T-helper 2 cell treated with Interferon-gamma antibody and Interleukin-4, amounts not matched to agents 5 μg/mL and 100 μg/mL, for 36 hours (primary cell): ENCODE data around the gene ALX3.
A peak's percentile ranks its signal among the peaks of the same experiment; 100 is the strongest.

Experiments used
- DNase-seq: peaks from one replicate; pipeline ENCODE4 v3.0.0; 2021; ENCODE audit warnings: low spot score
- H3K27ac Mint-ChIP-seq: one replicate; pipeline ENCODE4 v1.8.0; 2021; ENCODE audit warnings: mild to moderate bottlenecking, mixed read lengths
- H3K27me3 Mint-ChIP-seq: one replicate; pipeline ENCODE4 v1.8.0; 2021; ENCODE audit warnings: low read depth, mixed read lengths
- H3K36me3 Mint-ChIP-seq: one replicate; pipeline ENCODE4 v1.8.0; 2021; ENCODE audit warnings: low read depth, mixed read lengths
- H3K4me1 Mint-ChIP-seq: one replicate; pipeline ENCODE4 v1.8.0; 2021; ENCODE audit warnings: low read depth, mixed read lengths
- H3K4me3 Mint-ChIP-seq: one replicate; pipeline ENCODE4 v1.8.0; 2022; ENCODE audit warnings: mild to moderate bottlenecking, moderate library complexity, mixed read lengths
- H3K9me3 Mint-ChIP-seq: one replicate; pipeline ENCODE4 v1.8.0; 2021; ENCODE audit warnings: mixed read lengths

Gene ALX3

DNA sequence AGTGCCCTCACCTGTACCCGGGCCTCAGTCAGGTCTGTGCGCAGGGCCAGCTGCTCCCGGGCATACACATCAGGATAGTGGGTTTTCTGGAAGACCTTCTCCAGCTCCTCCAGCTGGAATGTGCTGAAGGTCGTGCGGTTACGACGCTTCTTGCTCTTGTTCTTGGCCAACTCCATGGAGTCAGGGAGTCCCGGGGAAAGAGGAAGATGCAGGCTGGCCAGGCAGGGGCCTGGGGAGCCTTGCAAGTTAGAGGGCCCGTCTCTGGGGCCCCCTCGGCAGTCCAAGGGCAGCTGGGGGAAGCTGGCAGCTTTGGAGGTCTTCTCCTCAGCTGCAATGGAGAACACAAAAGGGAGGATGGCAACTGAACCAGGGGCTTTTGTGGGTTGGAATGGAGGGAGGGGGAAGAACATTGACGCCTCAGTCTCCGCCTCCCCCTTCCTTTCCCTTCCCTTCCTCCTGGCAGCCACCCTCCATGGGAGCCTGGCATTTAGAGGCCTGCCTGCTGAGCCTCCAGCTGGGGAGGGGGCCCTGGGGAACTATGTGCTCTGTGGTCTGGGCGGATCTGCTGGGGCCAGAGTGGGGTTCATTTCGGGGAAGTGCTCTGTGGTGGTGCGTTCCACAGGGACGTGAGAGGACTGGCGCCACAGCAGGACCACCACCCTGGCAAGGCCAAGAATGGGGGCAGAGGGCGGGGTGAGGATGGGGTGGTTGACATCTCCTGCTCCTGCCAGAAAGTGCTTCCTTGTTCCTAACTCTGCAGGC, 5.7 kb downstream of the ALX3 start:
- peaks cover 5% of the 10 kb centered on the region for H3K36me3 Mint-ChIP-seq
- no peak overlapping the region for H3K27ac Mint-ChIP-seq
- peaks cover 7% of the 10 kb centered on the region for H3K4me1 Mint-ChIP-seq
- H3K27me3 Mint-ChIP-seq, result peaks cover 36% of the 10 kb centered on the region
- no peaks in the 10 kb centered on the region for H3K9me3 Mint-ChIP-seq
- no peak for DNase-seq
- H3K4me3 Mint-ChIP-seq, result no peak overlapping the region

DNA sequence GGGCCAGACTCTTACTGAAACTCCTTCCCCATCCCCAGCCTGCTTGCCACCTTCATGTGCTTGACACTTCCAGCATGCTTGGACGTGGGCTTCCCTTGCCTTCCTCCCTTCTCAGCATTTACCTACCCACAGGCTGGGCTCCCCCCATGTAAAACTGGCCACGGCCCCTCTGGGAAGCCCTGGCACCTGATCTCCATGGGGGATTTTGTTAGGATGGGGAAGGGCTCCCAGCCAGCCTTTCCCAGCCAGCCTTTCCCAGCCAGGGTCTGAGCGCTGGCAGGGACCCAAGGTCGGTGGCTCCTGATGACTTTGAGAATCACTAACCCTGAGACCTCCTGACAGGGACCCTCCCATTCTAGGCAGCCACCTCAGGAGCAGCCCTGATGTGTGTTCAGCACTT, 6.7 kb downstream of the ALX3 start:
- Mint-ChIP-seq H3K9me3 (no peaks in the 10 kb centered on the region), H3K36me3 (peaks cover 5% of the 10 kb centered on the region), H3K27ac (no peak overlapping the region), H3K4me1 (peaks cover 7% of the 10 kb centered on the region), H3K4me3 (no peak overlapping the region), H3K27me3 (peaks cover 27% of the 10 kb centered on the region)
- DNase-seq, result no peak

DNA sequence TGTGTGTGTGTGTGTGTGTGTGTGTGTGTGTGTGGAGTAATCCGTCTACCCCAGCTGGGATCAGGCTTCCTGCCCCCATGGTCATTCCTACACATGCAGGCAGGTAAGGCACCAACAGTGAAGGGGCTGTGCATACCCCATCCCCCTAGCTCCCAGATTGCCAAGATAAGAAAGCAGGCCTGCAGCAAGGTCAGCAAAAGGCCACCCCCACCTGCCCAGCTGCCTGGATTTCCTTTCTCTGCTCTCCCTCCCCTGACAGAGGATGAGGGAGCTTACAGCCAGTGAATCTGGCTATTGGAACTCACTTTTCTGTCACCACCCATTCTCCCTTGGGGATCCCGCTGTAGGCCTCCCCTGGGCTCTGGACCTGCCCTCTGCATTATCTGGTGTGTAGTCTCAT, 7.9 kb downstream of the ALX3 start:
- H3K27ac Mint-ChIP-seq, result no peak overlapping the region
- DNase-seq, result no peak
- H3K27me3 Mint-ChIP-seq, result peaks cover 18% of the 10 kb centered on the region

DNA sequence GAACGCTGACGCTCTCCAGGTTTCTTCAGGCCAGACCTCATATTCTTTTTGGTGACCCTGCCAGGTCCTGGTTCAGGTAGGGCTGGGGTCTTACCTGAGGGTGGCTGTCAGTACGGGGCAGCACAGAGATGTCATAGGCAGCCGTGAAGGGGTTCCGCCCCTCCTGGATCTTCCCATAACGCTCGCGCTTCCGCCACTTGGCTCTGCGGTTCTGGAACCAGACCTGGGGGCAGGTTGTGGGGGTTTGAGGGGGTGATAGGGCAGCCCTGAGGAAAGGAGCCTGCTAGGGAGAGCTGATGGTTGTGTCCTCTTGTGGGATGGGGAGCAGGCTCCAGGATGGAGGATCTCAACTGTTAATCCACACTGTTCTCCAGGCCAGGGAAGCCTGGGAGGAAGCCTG, 9.1 kb downstream of the ALX3 start:
- no peak overlapping the region for H3K27ac Mint-ChIP-seq
- H3K4me1 Mint-ChIP-seq, result no peaks in the 10 kb centered on the region
- H3K9me3 Mint-ChIP-seq, result no peaks in the 10 kb centered on the region
- H3K27me3 Mint-ChIP-seq, result peaks cover 5% of the 10 kb centered on the region
- no peak overlapping the region for H3K4me3 Mint-ChIP-seq
- DNase-seq, result no peak
- H3K36me3 Mint-ChIP-seq, result peaks cover 8% of the 10 kb centered on the region

More for the DNA sequence above, 7.9 kb downstream of the ALX3 start:
- H3K9me3 Mint-ChIP-seq, result no peaks in the 10 kb centered on the region
- H3K36me3 Mint-ChIP-seq, result peaks cover 5% of the 10 kb centered on the region
- peaks cover 2% of the 10 kb centered on the region for H3K4me1 Mint-ChIP-seq
- no peak overlapping the region for H3K4me3 Mint-ChIP-seq

DNA sequence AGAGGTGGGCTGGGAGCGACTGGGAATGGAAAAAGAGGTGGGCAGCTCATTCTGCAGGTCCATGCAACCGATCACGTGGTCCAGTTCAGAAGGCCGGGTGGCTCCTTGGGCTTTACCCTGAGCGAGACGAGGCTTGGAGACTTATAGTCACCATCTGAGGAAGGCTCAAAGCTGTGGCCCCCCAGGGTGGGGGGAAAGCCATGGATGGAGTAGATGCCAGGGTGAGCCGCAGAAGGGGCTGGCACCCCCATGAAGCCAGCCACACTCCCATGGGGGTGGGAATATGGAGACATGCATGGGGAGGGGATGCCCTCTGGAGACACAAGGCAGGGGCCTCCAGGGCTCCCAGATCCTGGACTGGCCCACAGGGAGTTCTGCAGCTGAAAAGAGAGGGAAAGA, 9.8 kb downstream of the ALX3 start:
- no peak for DNase-seq
- H3K27ac Mint-ChIP-seq, result no peak overlapping the region

DNA sequence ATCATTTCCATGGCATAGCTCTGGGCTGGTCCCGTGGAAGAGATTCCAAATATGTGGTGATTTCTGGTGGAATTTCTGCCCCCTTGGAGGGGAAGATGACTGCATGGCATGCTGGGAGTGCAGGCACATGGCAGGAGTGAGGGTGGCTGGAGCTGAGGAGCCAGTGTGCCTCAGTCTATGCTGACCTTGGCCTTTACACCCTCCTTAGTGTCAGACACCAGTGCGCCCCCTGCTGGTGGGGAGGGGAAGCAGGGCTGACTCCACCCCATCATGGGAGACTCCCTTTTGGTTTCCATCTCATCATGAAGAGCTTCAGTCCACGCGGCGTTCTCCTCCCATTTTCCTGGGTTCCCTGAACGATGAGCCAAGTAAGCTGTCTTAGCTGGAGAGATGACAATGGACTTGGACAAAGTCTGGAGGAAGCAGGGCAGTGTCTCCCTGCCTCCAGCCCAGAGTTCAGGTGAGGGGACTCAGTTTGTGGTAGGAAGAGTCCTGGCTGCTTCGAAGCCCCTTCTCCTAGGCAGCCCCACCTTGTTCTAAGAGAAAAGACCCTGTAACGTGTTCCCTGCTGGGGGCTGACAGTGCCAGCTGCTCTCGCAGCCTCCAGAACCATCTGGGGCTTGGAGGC, 10.3 kb downstream of the ALX3 start:
- no peak overlapping the region for H3K4me3 Mint-ChIP-seq
- no peaks in the 10 kb centered on the region for H3K4me1 Mint-ChIP-seq
- DNase-seq, result peak; percentile 63
- H3K9me3 Mint-ChIP-seq, result no peaks in the 10 kb centered on the region
- no peaks in the 10 kb centered on the region for H3K27me3 Mint-ChIP-seq
- H3K36me3 Mint-ChIP-seq, result peaks cover 13% of the 10 kb centered on the region
- H3K27ac Mint-ChIP-seq, result no peak overlapping the region

More for the DNA sequence above, 9.8 kb downstream of the ALX3 start:
- no peaks in the 10 kb centered on the region for H3K9me3 Mint-ChIP-seq
- H3K36me3 Mint-ChIP-seq, result peaks cover 11% of the 10 kb centered on the region
- H3K27me3 Mint-ChIP-seq, result no peaks in the 10 kb centered on the region
- H3K4me1 Mint-ChIP-seq, result no peaks in the 10 kb centered on the region
- H3K4me3 Mint-ChIP-seq, result no peak overlapping the region

DNA sequence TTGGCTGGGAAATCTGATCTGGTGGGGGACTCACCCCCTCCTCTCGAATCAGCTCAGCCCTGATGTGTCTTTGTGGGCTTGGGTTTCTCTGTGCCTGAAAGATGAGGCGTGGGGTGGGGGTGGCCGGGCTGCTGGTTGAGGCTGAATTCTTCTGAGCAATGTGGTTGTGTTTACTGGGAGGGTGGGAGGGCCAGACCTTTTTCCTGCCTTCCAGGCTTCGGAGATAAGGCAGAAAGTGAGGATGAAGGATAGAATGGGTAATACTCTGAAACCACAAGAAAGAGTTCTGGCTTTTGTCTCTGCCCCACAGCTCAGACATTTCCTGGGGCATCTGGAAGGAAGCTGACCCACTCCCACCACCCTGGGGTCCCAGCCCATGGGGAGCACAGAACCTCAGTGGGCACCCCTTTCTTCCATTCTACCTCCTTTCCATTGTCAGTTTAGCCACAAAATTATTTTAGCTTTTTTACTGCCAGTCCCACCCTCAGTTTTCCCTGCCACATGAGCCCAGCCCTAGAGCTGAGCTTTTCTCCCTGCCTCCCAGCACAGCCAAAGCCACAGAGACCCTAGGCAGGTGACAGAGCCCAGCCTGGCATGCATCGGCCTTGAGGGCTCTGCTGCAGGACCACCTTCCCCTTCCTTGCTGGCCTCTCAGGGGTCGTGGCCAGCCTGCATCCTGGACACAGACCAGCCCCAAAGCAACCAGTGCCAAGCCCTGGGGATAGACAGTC, 11.2 kb downstream of the ALX3 start:
- Mint-ChIP-seq H3K4me1 (no peaks in the 10 kb centered on the region), H3K27me3 (no peaks in the 10 kb centered on the region), H3K36me3 (peaks cover 17% of the 10 kb centered on the region), H3K4me3 (no peak overlapping the region), H3K9me3 (no peaks in the 10 kb centered on the region), H3K27ac (no peak overlapping the region)
- DNase-seq, result no peak

DNA sequence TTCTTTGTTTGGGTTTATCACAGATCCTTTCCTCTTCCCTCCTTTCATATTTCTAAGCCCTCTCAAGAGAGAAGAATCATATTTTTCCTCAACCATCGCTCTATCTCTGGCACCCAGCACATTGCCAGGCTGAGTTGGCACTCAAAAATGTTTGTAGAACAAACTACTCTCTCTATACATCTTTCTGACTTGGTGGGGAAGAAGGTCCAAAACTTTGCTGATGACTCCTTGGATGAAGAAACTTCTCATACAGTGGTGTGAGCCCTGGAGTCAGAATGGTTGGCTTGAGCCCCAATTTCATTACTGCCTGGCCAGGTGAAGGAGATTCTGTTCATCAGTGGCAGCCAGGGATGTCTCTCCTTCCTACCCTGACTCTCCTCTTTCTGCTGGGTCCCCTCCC, 11.9 kb downstream of the ALX3 start:
- DNase-seq, result no peak
- H3K27ac Mint-ChIP-seq, result no peak overlapping the region
- H3K4me1 Mint-ChIP-seq, result no peaks in the 10 kb centered on the region
- no peaks in the 10 kb centered on the region for H3K27me3 Mint-ChIP-seq
- peaks cover 24% of the 10 kb centered on the region for H3K36me3 Mint-ChIP-seq
- no peaks in the 10 kb centered on the region for H3K9me3 Mint-ChIP-seq
- H3K4me3 Mint-ChIP-seq, result no peak overlapping the region

DNA sequence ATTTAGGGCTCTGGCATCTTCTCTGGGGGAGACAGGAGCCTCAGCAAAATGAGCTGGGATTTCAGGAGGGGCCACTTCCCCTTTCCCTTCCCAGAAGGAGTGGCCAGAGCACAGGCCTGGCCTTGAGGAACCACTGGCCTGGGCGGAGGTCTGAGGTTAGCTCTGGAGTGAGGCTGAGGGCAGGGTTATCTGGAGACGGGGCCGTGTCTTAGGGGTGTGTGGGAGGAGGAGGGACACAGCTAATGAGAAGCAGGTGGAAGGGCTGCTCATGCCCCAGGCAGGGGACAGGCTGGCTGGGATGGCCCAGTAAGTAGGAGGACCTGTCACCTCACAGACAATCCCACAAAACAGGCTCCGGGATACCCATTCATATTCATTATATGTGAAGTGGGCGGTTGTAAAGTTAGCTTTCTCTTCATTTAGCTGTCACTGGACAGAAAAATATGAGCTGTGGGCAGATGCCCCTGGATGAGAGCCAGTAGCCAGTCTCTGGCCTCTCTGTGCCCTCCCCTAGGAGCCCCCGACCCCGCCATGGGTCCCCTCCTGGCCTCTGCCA, 12.4 kb downstream of the ALX3 start:
- DNase-seq, result no peak
- H3K27ac Mint-ChIP-seq, result no peak overlapping the region
- H3K4me1 Mint-ChIP-seq, result no peaks in the 10 kb centered on the region
- peaks cover 28% of the 10 kb centered on the region for H3K36me3 Mint-ChIP-seq
- H3K27me3 Mint-ChIP-seq, result no peaks in the 10 kb centered on the region
- H3K9me3 Mint-ChIP-seq, result no peaks in the 10 kb centered on the region
- no peak overlapping the region for H3K4me3 Mint-ChIP-seq

DNA sequence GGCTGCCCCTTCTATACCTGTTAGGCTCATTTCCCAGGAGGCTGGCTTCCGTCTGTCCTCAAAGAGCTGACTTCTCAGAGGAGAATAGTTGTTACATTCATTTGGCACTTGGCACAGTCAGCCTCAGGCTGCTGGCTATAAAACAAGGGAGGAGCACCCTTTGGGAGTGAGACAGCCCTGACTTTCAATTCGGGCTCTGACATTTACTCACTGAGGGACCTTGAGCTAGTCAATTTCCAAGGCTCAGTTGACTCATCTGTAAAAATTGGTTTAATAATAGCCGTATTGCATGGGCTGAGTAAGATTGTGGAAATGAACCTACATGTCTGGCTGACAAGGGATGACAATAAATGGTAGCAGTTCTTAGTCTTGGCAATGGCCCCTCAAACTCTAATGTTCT, 13.7 kb downstream of the ALX3 start:
- Mint-ChIP-seq H3K27me3 (no peaks in the 10 kb centered on the region), H3K27ac (no peak overlapping the region), H3K4me1 (no peaks in the 10 kb centered on the region), H3K9me3 (no peaks in the 10 kb centered on the region), H3K4me3 (no peak overlapping the region), H3K36me3 (peaks cover 35% of the 10 kb centered on the region)
- no peak for DNase-seq

DNA sequence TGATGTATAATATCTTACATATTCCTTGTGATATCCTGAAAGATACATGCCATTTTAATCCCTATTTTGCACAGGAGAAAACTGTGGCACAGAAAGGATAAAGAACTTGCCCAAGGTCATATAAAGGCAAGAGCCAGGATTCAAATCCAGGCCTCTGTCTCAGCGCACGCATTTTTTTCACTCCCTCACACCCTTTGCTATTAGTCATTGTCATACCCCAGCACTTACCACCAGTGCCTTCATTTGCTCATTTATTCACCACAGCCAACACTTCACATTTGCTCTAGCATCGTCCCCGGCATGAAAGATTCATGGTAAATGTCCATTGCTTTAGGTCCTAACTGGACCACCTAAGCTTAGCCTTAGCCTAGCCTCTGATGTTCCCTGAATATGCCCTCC, 14.2 kb downstream of the ALX3 start:
- Mint-ChIP-seq H3K36me3 (peaks cover 35% of the 10 kb centered on the region), H3K27me3 (no peaks in the 10 kb centered on the region)

DNA sequence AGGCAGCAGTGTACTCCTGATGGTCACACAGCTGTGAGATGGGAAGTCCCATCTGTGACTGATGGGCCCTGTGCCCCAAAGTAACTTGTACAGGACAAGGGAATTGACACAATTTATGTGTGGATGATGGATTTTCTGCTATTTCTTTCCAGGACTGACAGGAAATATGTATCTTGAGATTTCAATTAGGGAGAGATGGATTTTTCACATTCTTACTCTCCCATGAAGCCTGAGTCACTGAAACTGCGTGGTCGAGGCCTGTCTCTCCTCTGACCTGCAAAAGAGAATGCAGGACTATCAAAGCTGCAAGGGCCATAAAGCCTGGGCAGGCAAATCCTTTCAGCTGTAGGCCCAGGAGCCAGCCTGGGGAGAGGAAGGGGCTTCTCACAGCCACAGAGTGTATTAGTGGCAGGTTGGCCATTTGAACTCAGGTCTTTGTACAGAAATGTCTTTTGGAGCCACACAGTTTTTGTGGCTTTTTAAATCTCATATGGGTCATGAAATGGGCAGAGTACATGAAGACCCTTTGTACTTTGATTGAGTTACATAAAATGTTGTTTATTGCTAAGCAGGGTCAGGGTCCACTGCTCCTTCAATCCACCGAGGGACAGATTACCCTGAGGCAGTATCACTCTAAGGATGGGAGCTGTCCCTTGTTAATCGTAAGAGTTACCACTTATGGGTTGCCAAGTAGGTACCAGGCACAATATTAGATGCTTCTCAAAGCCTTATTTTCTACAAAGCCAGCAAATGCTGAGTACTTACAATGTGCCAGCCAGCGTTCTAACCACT, 14.8 kb downstream of the ALX3 start:
- Mint-ChIP-seq H3K36me3 (peaks cover 35% of the 10 kb centered on the region), H3K9me3 (no peaks in the 10 kb centered on the region), H3K4me3 (no peak overlapping the region), H3K27ac (no peak overlapping the region), H3K4me1 (no peaks in the 10 kb centered on the region), H3K27me3 (no peaks in the 10 kb centered on the region)
- no peak for DNase-seq

More for the DNA sequence above, 14.2 kb downstream of the ALX3 start:
- Mint-ChIP-seq H3K4me3 (no peak overlapping the region), H3K27ac (no peak overlapping the region), H3K9me3 (no peaks in the 10 kb centered on the region), H3K4me1 (no peaks in the 10 kb centered on the region)
- DNase-seq, result no peak

DNA sequence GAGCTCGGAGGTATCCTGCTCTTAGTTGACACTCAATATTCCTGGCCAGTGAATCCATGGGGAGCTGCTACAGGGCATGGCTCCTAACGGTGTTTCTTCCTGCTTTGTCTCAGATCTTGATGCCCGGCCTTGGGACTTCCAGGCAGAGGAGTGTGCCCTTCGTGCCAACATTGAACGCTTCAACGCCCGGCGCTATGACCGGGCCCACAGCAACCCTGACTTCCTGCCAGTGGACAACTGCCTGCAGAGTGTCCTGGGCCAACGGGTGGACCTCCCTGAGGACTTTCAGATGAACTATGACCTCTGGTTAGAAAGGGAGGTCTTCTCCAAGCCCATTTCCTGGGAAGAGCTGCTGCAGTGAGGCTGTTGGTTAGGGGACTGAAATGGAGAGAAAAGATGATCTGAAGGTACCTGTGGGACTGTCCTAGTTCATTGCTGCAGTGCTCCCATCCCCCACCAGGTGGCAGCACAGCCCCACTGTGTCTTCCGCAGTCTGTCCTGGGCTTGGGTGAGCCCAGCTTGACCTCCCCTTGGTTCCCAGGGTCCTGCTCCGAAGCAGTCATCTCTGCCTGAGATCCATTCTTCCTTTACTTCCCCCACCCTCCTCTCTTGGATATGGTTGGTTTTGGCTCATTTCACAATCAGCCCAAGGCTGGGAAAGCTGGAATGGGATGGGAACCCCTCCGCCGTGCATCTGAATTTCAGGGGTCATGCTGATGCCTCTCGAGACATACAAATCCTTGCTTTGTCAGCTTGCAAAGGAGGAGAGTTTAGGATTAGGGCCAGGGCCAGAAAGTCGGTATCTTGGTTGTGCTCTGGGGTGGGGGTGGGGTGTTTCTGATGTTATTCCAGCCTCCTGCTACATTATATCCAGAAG, 16.7 kb downstream of the ALX3 start:
- no peaks in the 10 kb centered on the region for H3K27me3 Mint-ChIP-seq
- no peak overlapping the region for H3K4me3 Mint-ChIP-seq
- H3K27ac Mint-ChIP-seq, result no peak overlapping the region
- H3K36me3 Mint-ChIP-seq, result peaks cover 32% of the 10 kb centered on the region
- H3K4me1 Mint-ChIP-seq, result no peaks in the 10 kb centered on the region
- peak; percentile 51 for DNase-seq
- H3K9me3 Mint-ChIP-seq, result no peaks in the 10 kb centered on the region
